Right lobe of liver (tissue), 4 donors: ENCODE data around the gene FER.

Source experiments
- CTCF ChIP-seq, 4 donors: fragments of 200-600 bp in 3 of 4; fragments of 450-650 bp in 1 of 4; IDR thresholded peaks; one replicate each; pipeline versions ENCODE4 v1.5.1 to v1.8.0; 2016 to 2022; ENCODE audit warnings: antibody characterized with exemption in 4 of 4, mild to moderate bottlenecking in 2 of 4
- POLR2A ChIP-seq: fragments of 450-650 bp; IDR thresholded peaks from one replicate; pipeline ENCODE4 v1.6.1; 2017; ENCODE audit warnings: antibody characterized with exemption, mild to moderate bottlenecking
- donor health status: DM: no; HTN: no; CAD: no.
- donor health status: DM: no; HTN: no; CAD: no.
- donor health status: DM: no; HTN: yes; CAD: no.

DNA sequence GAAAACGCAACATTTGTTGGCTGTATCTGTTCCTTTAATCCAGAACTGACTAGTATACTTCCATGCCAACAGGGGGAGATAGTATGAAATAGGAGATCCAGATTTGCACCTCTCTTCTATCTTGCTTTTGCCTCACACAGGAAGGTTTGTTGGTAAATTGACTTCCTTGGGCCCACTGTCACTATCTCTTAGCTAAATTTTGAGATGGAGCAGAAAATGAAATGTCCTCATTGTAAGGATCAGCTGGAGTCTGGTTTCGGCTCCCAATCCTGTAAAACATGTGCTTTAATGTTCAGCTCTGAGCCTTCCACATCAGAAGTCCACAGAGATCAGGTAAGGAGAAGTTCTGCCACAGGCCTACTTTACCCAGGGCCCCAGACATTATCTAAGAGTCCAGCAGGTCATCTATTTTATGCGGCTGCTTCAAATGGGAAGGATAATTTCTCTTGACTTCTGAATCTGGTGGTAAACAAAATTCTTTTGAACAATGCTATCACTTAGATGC is 176.8 kb downstream of the FER start:
- TF ChIP-seq POLR2A (no peak), CTCF (IDR thresholded peaks at IDR 0.05) (no peak)
